Stomach (tissue), 9 donors: ENCODE measurements around the gene F11. TPM values are rescaled to one million over a fixed set of nuclear protein-coding genes. Genes with fewer than 3 reads are reported as not detected.

Experiments used
- DNase-seq, 2 donors: peaks; one replicate each; pipeline versions ENCODE4 v3.0.0 to v3.0.0-alpha.2; 2013 to 2019
- H3K27ac ChIP-seq, 5 donors: fragments of 200-600 bp in 4 of 5; sonication (generic) in 4 of 5; one replicate each; pipeline ENCODE4 v1.5.1; 2013 to 2019; ENCODE audit warnings: mild to moderate bottlenecking in 1 of 5, moderate library complexity in 1 of 5
- H3K27me3 ChIP-seq, 3 donors: fragments of 200-600 bp; sonication (generic); one replicate each; pipeline ENCODE4 v1.5.1; 2017 to 2019; ENCODE audit warnings: mixed run types in 1 of 3
- H3K36me3 ChIP-seq, 4 donors: fragments of 200-600 bp; sonication (generic); 1 replicate in 3 of 4; 2 replicates in 1 of 4; pipeline ENCODE4 v1.5.1; 2016 to 2019
- H3K4me1 ChIP-seq, 4 donors: fragments of 200-600 bp; sonication (generic); one replicate each; pipeline ENCODE4 v1.5.1; 2016 to 2019
- H3K4me3 ChIP-seq, 4 donors: fragments of 200-600 bp; sonication (generic) in 3 of 4; one replicate each; pipeline ENCODE4 v1.5.1; 2016 to 2019; ENCODE audit warnings: mild to moderate bottlenecking in 1 of 4
- H3K9me3 ChIP-seq, 4 donors: fragments of 200-600 bp; sonication (generic); one replicate each; pipeline ENCODE4 v1.5.1; 2016 to 2019
- EP300 ChIP-seq: sonication (generic); formaldehyde crosslinking; IDR thresholded peaks from one replicate; pipeline ENCODE4 v1.6.1; 2017; ENCODE audit warnings: antibody characterized with exemption
- POLR2A ChIP-seq, 4 donors: fragments of 450-650 bp; IDR thresholded peaks; one replicate each; pipeline ENCODE4 v1.6.1; 2016; ENCODE audit warnings: antibody characterized with exemption in 4 of 4, control low read depth in 2 of 4, mild to moderate bottlenecking in 1 of 4, moderate library complexity in 1 of 4
- POLR2AphosphoS5 ChIP-seq, 3 donors: sonication (generic); formaldehyde crosslinking; IDR thresholded peaks; one replicate each; pipeline ENCODE4 v1.6.1; 2016; ENCODE audit warnings: antibody characterized with exemption in 3 of 3
- WGBS, 5 donors: extraction: QIAGEN DNeasy Blood & Tissue Kit in 3 of 5; methylation state at CpG; one replicate each; pipeline versions ENCODE4 v1.1.5 to v1.1.7; 2013 to 2018; 5-methylcytosine and 5-hydroxymethylcytosine counted together
- intact Hi-C: fragments of 100-400 bp; cut with DNase I; formaldehyde crosslinking; loops from one replicate; pipeline ENCODE4 v1.15.1; 2023; ENCODE audit warnings: low total_unique reads
- polyA plus RNA-seq, 3 donors: library from polyadenylated mRNA; stranded (reverse); fragments of 200-250 nt; gene quantifications; one replicate each; pipeline ENCODE4 v1.2.3, GENCODE V29; 2013
- total RNA-seq, 5 donors: library from RNA; depleted of rRNA; stranded (reverse); fragments of >200 nt; gene quantifications; one replicate each; pipeline versions ENCODE4 v1.1.0 to v1.2.3, GENCODE V29; 2014 to 2016
- TF ChIP-seq, protein P1 (sequence below), 7 experiments: fragments of 450-650 bp in 4 of 7; fragments of 200-600 bp in 3 of 7; sonication (generic) in 3 of 7; IDR thresholded peaks; one replicate each; pipeline ENCODE4 v1.5.1; 2016 to 2019; ENCODE audit warnings: antibody characterized with exemption in 7 of 7, control low read depth in 2 of 7, mild to moderate bottlenecking in 1 of 7
- donor health status: healthy with polysubstance abuse.
- donor health status: Bipolar disorder and iron deficiency.
- donor health status: healthy.

Gene F11
- total and polyA plus RNA-seq, 8 donors: 0.18 TPM; not detected in 7

GRCh38 chr4:186250760-186251159 lies 15.2 kb upstream of the F11 start:
- WGBS, 5 donors: 20 to 49% (median 27%) methylated on average over 2 of the region's 2 CpGs

DNA sequence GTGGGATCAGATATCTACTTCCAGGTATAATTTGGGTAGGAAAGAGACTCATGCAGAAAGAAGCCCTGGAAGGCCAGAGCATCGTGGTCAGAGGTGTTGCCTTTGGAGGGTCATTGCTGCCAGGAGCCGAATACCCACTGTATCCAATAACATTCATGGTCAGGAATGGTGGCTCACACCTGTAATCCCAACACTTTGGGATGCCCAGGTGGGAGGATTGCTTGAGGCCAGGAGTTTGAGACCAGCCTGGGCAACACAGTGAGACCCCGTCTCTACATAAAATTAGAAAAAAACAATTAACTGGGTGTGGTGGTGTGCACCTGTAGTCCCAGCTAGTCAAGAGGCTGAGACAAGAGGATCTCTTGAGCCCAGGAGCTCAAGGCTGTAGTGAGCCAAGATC lies 10.9 kb upstream of the F11 start:
- TF ChIP-seq, protein P1, sequence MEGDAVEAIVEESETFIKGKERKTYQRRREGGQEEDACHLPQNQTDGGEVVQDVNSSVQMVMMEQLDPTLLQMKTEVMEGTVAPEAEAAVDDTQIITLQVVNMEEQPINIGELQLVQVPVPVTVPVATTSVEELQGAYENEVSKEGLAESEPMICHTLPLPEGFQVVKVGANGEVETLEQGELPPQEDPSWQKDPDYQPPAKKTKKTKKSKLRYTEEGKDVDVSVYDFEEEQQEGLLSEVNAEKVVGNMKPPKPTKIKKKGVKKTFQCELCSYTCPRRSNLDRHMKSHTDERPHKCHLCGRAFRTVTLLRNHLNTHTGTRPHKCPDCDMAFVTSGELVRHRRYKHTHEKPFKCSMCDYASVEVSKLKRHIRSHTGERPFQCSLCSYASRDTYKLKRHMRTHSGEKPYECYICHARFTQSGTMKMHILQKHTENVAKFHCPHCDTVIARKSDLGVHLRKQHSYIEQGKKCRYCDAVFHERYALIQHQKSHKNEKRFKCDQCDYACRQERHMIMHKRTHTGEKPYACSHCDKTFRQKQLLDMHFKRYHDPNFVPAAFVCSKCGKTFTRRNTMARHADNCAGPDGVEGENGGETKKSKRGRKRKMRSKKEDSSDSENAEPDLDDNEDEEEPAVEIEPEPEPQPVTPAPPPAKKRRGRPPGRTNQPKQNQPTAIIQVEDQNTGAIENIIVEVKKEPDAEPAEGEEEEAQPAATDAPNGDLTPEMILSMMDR (IDR thresholded peaks at IDR 0.05): no peak
- TF ChIP-seq POLR2AphosphoS5 (IDR thresholded peaks at IDR 0.05): no peak
- no peak for TF ChIP-seq POLR2A (IDR thresholded peaks at IDR 0.05)
- TF ChIP-seq EP300: no peak
- Histone ChIP-seq H3K27me3 (no peaks in the 10 kb centered on the region), H3K36me3 (peaks cover 0 to 19% (median 6%) of the 10 kb centered on the region in 4 donors), H3K4me3 (no peak overlapping the region), H3K9me3 (no peaks in the 10 kb centered on the region), H3K27ac (no peak overlapping the region), H3K4me1 (no peaks in the 10 kb centered on the region)
- intact Hi-C loops: no loop called here
- DNase-seq: no peak
- WGBS, 5 donors: 88 to 97% (median 93%) methylated on average over 3 of the region's 3 CpGs

More at GRCh38 chr4:186250760-186251159, 15.2 kb upstream of the F11 start:
- peaks cover 0 to 7% (median 2%) of the 10 kb centered on the region in 4 donors for H3K4me1 ChIP-seq
- TF ChIP-seq POLR2AphosphoS5 (IDR thresholded peaks at IDR 0.05) (no peak), POLR2A (IDR thresholded peaks at IDR 0.05) (no peak), EP300 (no peak)
- TF ChIP-seq, protein P1 (IDR thresholded peaks at IDR 0.05): no peak
- no peak for DNase-seq
- H3K27me3 ChIP-seq: no peaks in the 10 kb centered on the region
- intact Hi-C loops: no loop called here
- H3K4me3 ChIP-seq: no peak overlapping the region
- H3K27ac ChIP-seq: no peak overlapping the region
- H3K36me3 ChIP-seq: peaks cover 0 to 12% (median 4%) of the 10 kb centered on the region in 4 donors
- no peaks in the 10 kb centered on the region for H3K9me3 ChIP-seq

DNA sequence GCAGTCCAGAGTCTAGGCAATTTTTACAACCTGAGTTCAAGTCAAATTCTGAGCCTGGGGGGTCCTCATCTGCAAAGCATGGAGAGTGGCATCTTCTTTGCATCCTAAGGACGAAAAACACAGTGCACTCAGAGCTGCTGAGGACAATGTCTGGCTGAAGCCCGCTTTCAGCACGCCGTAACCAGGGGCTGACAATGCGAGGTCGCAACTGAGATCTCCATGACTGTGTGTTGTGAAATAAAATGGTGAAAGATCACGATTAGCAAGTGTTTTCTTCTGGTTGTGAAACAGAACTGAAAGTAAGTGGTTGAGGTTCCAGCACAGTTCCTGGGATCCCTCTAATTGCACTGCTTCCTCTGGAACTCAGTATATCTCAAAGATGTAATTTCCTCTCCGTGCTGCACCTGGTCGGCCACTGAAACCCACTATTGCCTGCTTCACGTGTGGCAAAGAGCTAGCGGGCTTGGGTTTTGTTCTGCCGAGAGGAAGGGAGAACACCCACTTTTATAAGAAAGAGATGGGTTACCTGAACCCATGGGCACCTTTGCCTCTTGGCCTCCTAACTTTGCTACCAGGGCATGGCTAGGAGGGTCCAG lies 7.7 kb upstream of the F11 start:
- Histone ChIP-seq H3K36me3 (peaks cover 0 to 10% (median 0%) of the 10 kb centered on the region in 4 donors), H3K4me1 (no peaks in the 10 kb centered on the region), H3K27me3 (no peaks in the 10 kb centered on the region), H3K4me3 (no peak overlapping the region), H3K27ac (no peak overlapping the region), H3K9me3 (no peaks in the 10 kb centered on the region)
- intact Hi-C loops: no loop called here
- 88 to 95% (median 92%) methylated on average over 12 of the region's 12 CpGs for WGBS, 5 donors
- no peak for TF ChIP-seq POLR2A (IDR thresholded peaks at IDR 0.05)
- no peak for TF ChIP-seq EP300
- TF ChIP-seq, protein P1 (IDR thresholded peaks at IDR 0.05): no peak
- TF ChIP-seq POLR2AphosphoS5 (IDR thresholded peaks at IDR 0.05): no peak
- no peak for DNase-seq

GRCh38 chr4:186260117-186260503 lies 5.9 kb upstream of the F11 start:
- peak in 1 of 2 donors; percentile 20 for DNase-seq
- TF ChIP-seq POLR2AphosphoS5 (IDR thresholded peaks at IDR 0.05) (no peak), EP300 (no peak), POLR2A (IDR thresholded peaks at IDR 0.05) (no peak)
- TF ChIP-seq, protein P1 (IDR thresholded peaks at IDR 0.05): no peak
- H3K27me3 ChIP-seq: no peaks in the 10 kb centered on the region
- no peak overlapping the region for H3K4me3 ChIP-seq
- no peaks in the 10 kb centered on the region for H3K9me3 ChIP-seq
- intact Hi-C loops: no loop called here
- H3K27ac ChIP-seq: no peak overlapping the region
- H3K4me1 ChIP-seq: no peaks in the 10 kb centered on the region
- 58 to 69% (median 66%) methylated on average over 6 of the region's 6 CpGs for WGBS, 5 donors
- H3K36me3 ChIP-seq: peaks cover 0 to 10% (median 0%) of the 10 kb centered on the region in 4 donors
